Measurements from ENCODE around the gene NKAIN4.

DNA sequence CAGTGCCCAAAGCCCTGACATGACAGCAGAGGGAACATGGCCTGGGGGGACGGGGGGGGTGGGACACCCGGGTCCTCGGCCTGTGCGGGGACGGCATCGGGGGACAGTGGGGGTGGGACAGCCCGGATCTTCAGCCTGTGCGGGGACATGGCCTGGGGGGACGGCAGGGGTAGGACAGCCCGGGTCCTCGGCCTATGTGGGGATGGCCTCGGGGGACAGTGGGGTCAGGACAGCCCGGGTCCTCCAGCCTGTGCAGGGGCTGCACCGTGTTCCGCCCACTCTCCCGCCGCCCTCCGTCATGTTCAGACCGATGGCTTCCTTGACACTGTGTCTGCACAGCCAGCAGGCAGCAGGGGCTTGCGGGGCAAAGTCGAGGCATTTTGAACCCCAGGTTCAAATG is 11.5 kb downstream of the NKAIN4 start:
- TF ChIP-seq SP1 (IDR thresholded peaks at IDR 0.05) (no peak), CTCF (IDR thresholded peaks at IDR 0.05; ENCODE audit: low read depth, low read length, missing input control) (no peak), YY1 (IDR thresholded peaks at IDR 0.05) (no peak), GABPA (IDR thresholded peaks at IDR 0.05 in 1 of 2, conservative IDR thresholded peaks at IDR 0.05 in 1 of 2) (no peak), RAD21 (IDR thresholded peaks at IDR 0.05) (no peak), TAF1 (conservative IDR thresholded peaks at IDR 0.05) (no peak), EGR1 (IDR thresholded peaks at IDR 0.05; ENCODE audit: low read depth in 2 of 2) (no peak), MAX (IDR thresholded peaks at IDR 0.05) (no peak)
- TF ChIP-seq, protein P1, sequence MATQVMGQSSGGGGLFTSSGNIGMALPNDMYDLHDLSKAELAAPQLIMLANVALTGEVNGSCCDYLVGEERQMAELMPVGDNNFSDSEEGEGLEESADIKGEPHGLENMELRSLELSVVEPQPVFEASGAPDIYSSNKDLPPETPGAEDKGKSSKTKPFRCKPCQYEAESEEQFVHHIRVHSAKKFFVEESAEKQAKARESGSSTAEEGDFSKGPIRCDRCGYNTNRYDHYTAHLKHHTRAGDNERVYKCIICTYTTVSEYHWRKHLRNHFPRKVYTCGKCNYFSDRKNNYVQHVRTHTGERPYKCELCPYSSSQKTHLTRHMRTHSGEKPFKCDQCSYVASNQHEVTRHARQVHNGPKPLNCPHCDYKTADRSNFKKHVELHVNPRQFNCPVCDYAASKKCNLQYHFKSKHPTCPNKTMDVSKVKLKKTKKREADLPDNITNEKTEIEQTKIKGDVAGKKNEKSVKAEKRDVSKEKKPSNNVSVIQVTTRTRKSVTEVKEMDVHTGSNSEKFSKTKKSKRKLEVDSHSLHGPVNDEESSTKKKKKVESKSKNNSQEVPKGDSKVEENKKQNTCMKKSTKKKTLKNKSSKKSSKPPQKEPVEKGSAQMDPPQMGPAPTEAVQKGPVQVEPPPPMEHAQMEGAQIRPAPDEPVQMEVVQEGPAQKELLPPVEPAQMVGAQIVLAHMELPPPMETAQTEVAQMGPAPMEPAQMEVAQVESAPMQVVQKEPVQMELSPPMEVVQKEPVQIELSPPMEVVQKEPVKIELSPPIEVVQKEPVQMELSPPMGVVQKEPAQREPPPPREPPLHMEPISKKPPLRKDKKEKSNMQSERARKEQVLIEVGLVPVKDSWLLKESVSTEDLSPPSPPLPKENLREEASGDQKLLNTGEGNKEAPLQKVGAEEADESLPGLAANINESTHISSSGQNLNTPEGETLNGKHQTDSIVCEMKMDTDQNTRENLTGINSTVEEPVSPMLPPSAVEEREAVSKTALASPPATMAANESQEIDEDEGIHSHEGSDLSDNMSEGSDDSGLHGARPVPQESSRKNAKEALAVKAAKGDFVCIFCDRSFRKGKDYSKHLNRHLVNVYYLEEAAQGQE (IDR thresholded peaks at IDR 0.05): no peak
